Esophagus squamous epithelium (tissue), 4 donors: Measurements from ENCODE around the gene OAT.

Source experiments
- CTCF ChIP-seq, 6 experiments: fragments of 450-650 bp in 4 of 6; fragments of 200-600 bp in 2 of 6; sonication (generic) in 2 of 6; IDR thresholded peaks; one replicate each; pipeline ENCODE4 v1.5.1; 2016 to 2019; ENCODE audit warnings: antibody characterized with exemption in 6 of 6, mild to moderate bottlenecking in 4 of 6, moderate library complexity in 4 of 6
- POLR2A ChIP-seq, 4 donors: fragments of 450-650 bp; IDR thresholded peaks; one replicate each; pipeline ENCODE4 v1.6.1; 2017; ENCODE audit warnings: antibody characterized with exemption in 4 of 4, mild to moderate bottlenecking in 4 of 4, moderate library complexity in 3 of 4

DNA sequence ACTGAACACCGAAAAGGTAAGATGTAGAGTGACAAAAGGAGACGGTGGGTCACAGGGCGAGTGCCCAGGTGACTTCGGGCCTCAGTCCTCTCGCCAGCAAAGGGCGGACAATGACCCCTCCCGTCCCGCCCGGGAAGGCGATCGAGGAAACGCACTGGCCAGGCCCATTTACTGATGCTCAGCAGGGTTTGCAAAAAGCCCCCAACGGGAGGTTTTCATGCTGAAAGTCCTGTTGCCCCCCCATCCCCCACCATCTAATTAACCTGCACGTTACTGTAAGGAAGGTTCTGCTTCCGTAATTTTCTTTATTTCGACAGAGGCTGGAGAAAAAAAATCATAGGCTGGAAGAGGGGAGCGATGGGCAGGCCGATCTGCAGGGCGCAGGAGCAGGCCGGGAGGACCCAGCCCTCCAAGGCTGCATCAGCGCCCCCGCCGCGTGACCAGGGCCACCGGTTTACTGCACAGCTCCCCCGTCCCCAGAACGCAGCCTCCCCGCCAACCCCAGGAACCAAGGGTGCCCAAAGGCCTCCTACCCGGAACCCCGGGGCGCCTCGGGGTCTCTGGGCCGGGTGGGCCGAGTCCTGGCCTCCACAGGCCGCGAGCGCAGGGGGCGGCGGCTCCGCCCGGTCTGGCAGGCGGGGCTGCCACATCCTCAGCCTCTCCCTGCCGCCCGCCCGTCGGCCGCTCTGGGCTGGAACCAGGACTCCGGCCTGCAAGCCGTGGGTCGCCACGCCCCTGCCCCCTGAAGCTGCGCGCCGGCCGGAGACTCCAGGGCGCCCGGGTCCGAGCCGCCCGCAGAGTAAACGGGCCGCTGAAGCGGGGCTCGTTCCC lies 613 bp downstream of the OAT start:
- no peak for TF ChIP-seq CTCF (IDR thresholded peaks at IDR 0.05)
- TF ChIP-seq POLR2A (IDR thresholded peaks at IDR 0.05): no peak
